Tibial artery (tissue), 4 donors: ENCODE measurements around the gene DEUP1.
"Not testable (repeated sequence)": the region's sequence is repeated elsewhere in the genome, so short reads cannot be mapped to it uniquely, and the experiment has no call there.

Experiments used
- DNase-seq, 2 donors: peaks; one replicate each; pipeline ENCODE4 v3.0.0-alpha.2; 2019
- H3K27ac ChIP-seq, 2 donors: fragments of 200-600 bp; sonication (generic) in 1 of 2; 1 replicate in 1 of 2; 2 replicates in 1 of 2; pipeline ENCODE4 v1.5.1; 2018 to 2019; ENCODE audit warnings: mild to moderate bottlenecking in 1 of 2
- H3K27me3 ChIP-seq, 2 donors: fragments of 200-600 bp; sonication (generic) in 1 of 2; one replicate each; pipeline versions ENCODE4 v1.5.1 to v1.6.0; 2016 to 2019
- H3K36me3 ChIP-seq, 3 donors: fragments of 200-600 bp; sonication (generic) in 2 of 3; one replicate each; pipeline ENCODE4 v1.5.1; 2016 to 2019; ENCODE audit warnings: mild to moderate bottlenecking in 2 of 3
- H3K4me1 ChIP-seq, 4 donors: fragments of 200-600 bp; sonication (generic) in 2 of 4; 1 replicate in 3 of 4; 2 replicates in 1 of 4; pipeline ENCODE4 v1.5.1; 2016 to 2019
- H3K4me3 ChIP-seq, 2 donors: fragments of 200-600 bp; sonication (generic) in 1 of 2; 1 replicate in 1 of 2; 2 replicates in 1 of 2; pipeline ENCODE4 v1.5.1; 2018 to 2019; ENCODE audit warnings: mild to moderate bottlenecking in 2 of 2
- H3K9me3 ChIP-seq, 3 donors: fragments of 200-600 bp; sonication (generic) in 1 of 3; one replicate each; pipeline ENCODE4 v1.5.1; 2016 to 2019
- CTCF ChIP-seq, 2 experiments: fragments of 200-600 bp in 1 of 2; fragments of 450-650 bp in 1 of 2; IDR thresholded peaks; one replicate each; pipeline ENCODE4 v1.5.1; 2017 to 2019; ENCODE audit warnings: antibody characterized with exemption in 2 of 2, mild to moderate bottlenecking in 1 of 2, moderate library complexity in 1 of 2
- intact Hi-C: fragments of 100-400 bp; cut with DNase I; formaldehyde crosslinking; loops from one replicate; pipeline ENCODE4 v1.15.0; 2023; ENCODE audit warnings: low total_unique reads

The DEUP1 gene

GRCh38 chr11:93289782-93290463 is 40.6 kb upstream of the DEUP1 start:
- Histone ChIP-seq H3K36me3 (no peaks in the 10 kb centered on the region), H3K27ac (no peak overlapping the region), H3K27me3 (no peaks in the 10 kb centered on the region), H3K4me3 (no peak overlapping the region), H3K9me3 (no peaks in the 10 kb centered on the region), H3K4me1 (no peaks in the 10 kb centered on the region)
- no peak for TF ChIP-seq CTCF (IDR thresholded peaks at IDR 0.05)
- intact Hi-C loops: no loop called here
- no peak for DNase-seq

GRCh38 chr11:93291110-93291509 is 39.4 kb upstream of the DEUP1 start:
- intact Hi-C loops: no loop called here
- TF ChIP-seq CTCF (IDR thresholded peaks at IDR 0.05): no peak

GRCh38 chr11:93291898-93292297 is 38.6 kb upstream of the DEUP1 start:
- TF ChIP-seq CTCF (IDR thresholded peaks at IDR 0.05): no peak
- intact Hi-C loops: no loop called here
- DNase-seq: no peak

More at GRCh38 chr11:93291110-93291509, 39.4 kb upstream of the DEUP1 start:
- Histone ChIP-seq H3K27ac (no peak overlapping the region), H3K4me1 (no peaks in the 10 kb centered on the region), H3K27me3 (no peaks in the 10 kb centered on the region), H3K4me3 (no peak overlapping the region), H3K36me3 (no peaks in the 10 kb centered on the region), H3K9me3 (no peaks in the 10 kb centered on the region)
- no peak for DNase-seq

DNA sequence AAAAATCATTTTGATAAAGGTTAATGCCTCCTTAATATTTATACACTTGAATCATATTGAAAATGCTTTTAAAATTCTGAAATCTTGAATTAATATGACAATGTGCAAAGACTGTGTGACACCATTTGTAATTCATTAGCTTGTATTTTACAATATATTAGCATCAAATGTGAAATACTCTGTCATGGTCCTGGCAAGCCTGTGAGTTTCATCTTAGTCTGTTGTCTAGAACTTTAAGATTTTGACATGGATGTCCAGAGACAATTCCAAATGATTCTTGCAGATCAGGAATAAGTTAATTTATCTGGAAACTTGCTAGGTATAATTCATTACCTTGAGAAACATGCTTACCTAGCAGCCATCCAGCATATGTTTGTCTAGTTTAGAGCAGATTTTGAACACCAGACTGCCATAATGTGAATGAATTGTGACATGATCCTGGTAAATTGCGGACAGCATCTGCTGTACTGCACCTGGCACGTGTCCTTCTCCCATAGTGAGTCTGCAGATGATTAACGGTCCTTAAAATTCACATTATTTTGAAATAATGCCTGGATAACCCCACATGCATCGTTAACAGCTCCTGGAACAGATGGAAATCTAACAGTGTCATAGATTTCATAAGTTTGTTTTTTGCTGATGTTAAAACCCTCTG is 34.5 kb upstream of the DEUP1 start:
- no peak for TF ChIP-seq CTCF (IDR thresholded peaks at IDR 0.05)
- intact Hi-C loops: no loop called here
- H3K9me3 ChIP-seq: no peaks in the 10 kb centered on the region
- DNase-seq: no peak
- no peaks in the 10 kb centered on the region for H3K27me3 ChIP-seq
- H3K4me3 ChIP-seq: no peak overlapping the region
- H3K27ac ChIP-seq: no peak overlapping the region
- H3K4me1 ChIP-seq: no peaks in the 10 kb centered on the region
- no peaks in the 10 kb centered on the region for H3K36me3 ChIP-seq

More at GRCh38 chr11:93291898-93292297, 38.6 kb upstream of the DEUP1 start:
- H3K27me3 ChIP-seq: no peaks in the 10 kb centered on the region
- no peak overlapping the region for H3K4me3 ChIP-seq
- no peak overlapping the region for H3K27ac ChIP-seq
- H3K36me3 ChIP-seq: no peaks in the 10 kb centered on the region
- H3K4me1 ChIP-seq: no peaks in the 10 kb centered on the region
- H3K9me3 ChIP-seq: no peaks in the 10 kb centered on the region

GRCh38 chr11:93303689-93304088 is 26.9 kb upstream of the DEUP1 start:
- no peaks in the 10 kb centered on the region for H3K27me3 ChIP-seq
- H3K4me3 ChIP-seq: no peak overlapping the region
- peaks cover 0 to 3% (median 0%) of the 10 kb centered on the region in 3 donors for H3K9me3 ChIP-seq
- no peaks in the 10 kb centered on the region for H3K4me1 ChIP-seq
- no peak overlapping the region for H3K27ac ChIP-seq
- DNase-seq: no peak
- H3K36me3 ChIP-seq: no peaks in the 10 kb centered on the region
- no peak for TF ChIP-seq CTCF (IDR thresholded peaks at IDR 0.05)
- intact Hi-C loops: no loop called here

- H3K27me3 ChIP-seq, H3K4me3 ChIP-seq, H3K27ac ChIP-seq, DNase-seq, H3K36me3 ChIP-seq, intact Hi-C loops, H3K4me1 ChIP-seq: not testable (repeated sequence)
- peaks cover 0 to 26% (median 14%) of the 10 kb centered on the region in 3 donors for H3K9me3 ChIP-seq
These were observed 16.1 kb upstream of the DEUP1 start for GRCh38 chr11:93314399-93314798.
